ENCODE results near the gene C17orf58. TPM values are rescaled to one million over a fixed set of nuclear protein-coding genes. Genes with fewer than 3 reads are reported as not detected.
A peak's percentile ranks its signal among the peaks of the same experiment; 100 is the strongest.

Gene C17orf58
- total and polyA plus RNA-seq, 2 of the 4 experiments (the other 2 are of a cell fraction) = 7.2 to 10.2 TPM

DNA sequence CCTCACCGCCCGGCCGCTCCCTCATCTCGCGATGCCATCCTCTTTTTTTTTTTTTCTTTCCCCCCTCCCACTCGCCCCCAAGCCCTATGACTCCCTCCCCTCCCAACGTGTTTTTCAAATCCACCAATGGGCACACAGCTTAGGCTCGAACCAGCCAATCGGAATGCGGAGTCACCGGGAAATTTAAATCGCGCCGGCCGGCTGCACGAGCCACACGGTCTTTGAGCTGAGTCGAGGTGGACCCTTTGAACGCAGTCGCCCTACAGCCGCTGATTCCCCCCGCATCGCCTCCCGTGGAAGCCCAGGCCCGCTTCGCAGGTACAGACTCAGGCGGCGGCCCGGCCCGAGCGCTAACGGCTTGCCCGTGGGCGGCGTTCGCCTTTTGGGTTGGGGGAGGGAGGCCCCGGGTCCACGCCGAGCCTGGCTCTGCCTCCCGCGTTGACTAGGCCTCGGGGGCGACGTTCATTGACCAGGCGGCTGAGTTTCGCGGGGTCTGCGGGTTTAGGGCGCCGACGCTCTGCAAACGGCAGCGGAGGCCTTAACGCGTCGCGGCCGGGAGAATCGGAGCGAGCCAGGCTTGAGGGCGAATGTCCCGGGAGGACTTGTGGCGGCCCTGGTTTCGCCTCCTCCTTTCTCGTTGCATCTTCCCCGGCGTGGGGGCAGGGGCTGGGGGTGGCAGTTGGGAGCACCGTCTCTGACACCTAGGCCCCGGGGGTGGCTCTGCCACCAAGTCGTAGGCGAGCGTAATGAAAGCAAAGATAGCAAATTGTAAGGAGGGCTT, 39.4 kb upstream of the C17orf58 start, which contains the start of gene KPNA2:
Gene KPNA2 (plus strand): TSS at position 213 of the 781 bp plus-strand sequence. CDS start 1,398 bp downstream, outside the sequence.
- Histone ChIP-seq H4K91ac (ENCODE audit: insufficient read depth, low read depth, low read length) (peak within 1 kb of the TSS; percentile 61), H3K79me1 (ENCODE audit: low read depth in 1 of 2, low read length in 2 of 2) (peaks cover 13 to 26% of the 10 kb centered on the region in 2 experiments), H3K9ac (ENCODE audit: low read depth, low read length) (peak within 1 kb of the TSS; percentile 69), H2AK5ac (ENCODE audit: low read depth, low read length) (peak within 1 kb of the TSS; percentile 65; the same call in 1 of the 2 replicates), H3K4ac (ENCODE audit: low read depth, low read length) (peak within 1 kb of the TSS; percentile 58), H2BK5ac (ENCODE audit: low read depth, low read length, poor library complexity, severe bottlenecking) (peak within 1 kb of the TSS; percentile 75), H4K8ac (ENCODE audit: low read depth in 2 of 2, low read length in 2 of 2) (peak within 1 kb of the TSS; percentile 5 to 75), H3K4me2 (ENCODE audit: low read depth, low read length) (peak within 1 kb of the TSS; percentile 99), H2BK120ac (ENCODE audit: low read depth, low read length) (no peak within 1 kb of the TSS; the same call in 1 of the 2 replicates), H2AFZ (replicated peaks; ENCODE audit: low read length, poor library complexity) (peak within 1 kb of the TSS; percentile 91), H2BK15ac (ENCODE audit: low read depth, low read length) (no peak within 1 kb of the TSS), H3K4me1 (ENCODE audit: control insufficient read depth, insufficient read depth, low read length) (no peaks in the 10 kb centered on the region; the same call in 1 of the 2 replicates), H3K27ac (ENCODE audit: insufficient read depth, low read length) (peak within 1 kb of the TSS; percentile 75), H3K23ac (ENCODE audit: low read depth, low read length) (peak within 1 kb of the TSS; percentile 44; the same call in 1 of the 2 replicates), H2AK9ac (replicated peaks; ENCODE audit: low read depth, low read length, poor library complexity) (peak within 1 kb of the TSS; percentile 73), H4K5ac (ENCODE audit: low read depth, low read length) (peak within 1 kb of the TSS; percentile 68; the same call in 1 of the 2 replicates), H3K56ac (ENCODE audit: extremely low read depth, insufficient read depth, low read length) (peak within 1 kb of the TSS; percentile 67), H3K4me3 (ENCODE audit: insufficient read depth, low read depth, low read length) (peak within 1 kb of the TSS; percentile 93), H3K36me3 (ENCODE audit: control insufficient read depth, insufficient read depth, low read length) (peaks cover 17% of the 10 kb centered on the region), H3K14ac (replicated peaks; ENCODE audit: low read depth, low read length) (peak within 1 kb of the TSS; percentile 46), H3K18ac (ENCODE audit: low read depth, low read length) (peak within 1 kb of the TSS; percentile 15; the same call in 1 of the 2 replicates), H3K9me1 (ENCODE audit: insufficient read depth, low read length) (no peaks in the 10 kb centered on the region), H3K9me3 (ENCODE audit: control insufficient read depth, insufficient read depth, low read length) (no peaks in the 10 kb centered on the region), H2BK20ac (ENCODE audit: low read depth, low read length) (no peak within 1 kb of the TSS), H3K27me3 (ENCODE audit: control insufficient read depth, insufficient read depth, low read length) (no peaks in the 10 kb centered on the region), H4K20me1 (ENCODE audit: insufficient read depth, low read length) (no peaks in the 10 kb centered on the region)
- 0% methylated on average over 55 of the region's 72 CpGs; no CpG with 5 or more reads in 1 of the 2 experiments for WGBS, 2 experiments (ENCODE audit: extremely low coverage in 2 of 2, insufficient read length in 1 of 2)
- POLR2A ChIA-PET (ENCODE audit: unreplicated experiment) = interaction anchor here (0.6 kb wide), 1 partner anchor 181 kb away, joined by 3 read pairs; no protein-coding TSS in a partner anchor
- DNase-seq (peak; percentile 98), ATAC-seq (ENCODE audit: low read depth) (peak; percentile 90)
- CTCF ChIA-PET = no interaction called here
- intact Hi-C loops (cut with micrococcal nuclease) = no loop called here
- dilution Hi-C loops (cut with HindIII; ENCODE audit: low sequenced_read_pairs, unreplicated experiment) = no loop called here
- TSS peak; percentile 65 for BruUV-seq (replicated peaks)
- in situ Hi-C loops (cut with MboI; ENCODE audit: low sequenced_read_pairs) = no loop called here
- TF ChIP-seq RFX5 (IDR thresholded peaks at IDR 0.05; ENCODE audit: low read depth, low read length) = no peak
- TF ChIP-seq, protein P1, sequence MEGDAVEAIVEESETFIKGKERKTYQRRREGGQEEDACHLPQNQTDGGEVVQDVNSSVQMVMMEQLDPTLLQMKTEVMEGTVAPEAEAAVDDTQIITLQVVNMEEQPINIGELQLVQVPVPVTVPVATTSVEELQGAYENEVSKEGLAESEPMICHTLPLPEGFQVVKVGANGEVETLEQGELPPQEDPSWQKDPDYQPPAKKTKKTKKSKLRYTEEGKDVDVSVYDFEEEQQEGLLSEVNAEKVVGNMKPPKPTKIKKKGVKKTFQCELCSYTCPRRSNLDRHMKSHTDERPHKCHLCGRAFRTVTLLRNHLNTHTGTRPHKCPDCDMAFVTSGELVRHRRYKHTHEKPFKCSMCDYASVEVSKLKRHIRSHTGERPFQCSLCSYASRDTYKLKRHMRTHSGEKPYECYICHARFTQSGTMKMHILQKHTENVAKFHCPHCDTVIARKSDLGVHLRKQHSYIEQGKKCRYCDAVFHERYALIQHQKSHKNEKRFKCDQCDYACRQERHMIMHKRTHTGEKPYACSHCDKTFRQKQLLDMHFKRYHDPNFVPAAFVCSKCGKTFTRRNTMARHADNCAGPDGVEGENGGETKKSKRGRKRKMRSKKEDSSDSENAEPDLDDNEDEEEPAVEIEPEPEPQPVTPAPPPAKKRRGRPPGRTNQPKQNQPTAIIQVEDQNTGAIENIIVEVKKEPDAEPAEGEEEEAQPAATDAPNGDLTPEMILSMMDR (conservative IDR thresholded peaks at IDR 0.05; ENCODE audit: low read depth, low read length) = no peak
- no peak for TF ChIP-seq MAFK (IDR thresholded peaks at IDR 0.05; ENCODE audit: low read depth, low read length)
- TF ChIP-seq MXI1 (IDR thresholded peaks at IDR 0.05; ENCODE audit: borderline replicate concordance, low read depth, low read length) = peak; percentile 100
- TF ChIP-seq RCOR1 (IDR thresholded peaks at IDR 0.05; ENCODE audit: insufficient replicate concordance, low read length) = no peak
- no peak for TF ChIP-seq CEBPB (IDR thresholded peaks at IDR 0.05; ENCODE audit: low read depth, low read length)
- TF ChIP-seq CHD1 (IDR thresholded peaks at IDR 0.05; ENCODE audit: low read depth, low read length) = no peak
- TF ChIP-seq FOS (IDR thresholded peaks at IDR 0.05; ENCODE audit: low read depth, low read length) = no peak
- TF ChIP-seq POLR2A (IDR thresholded peaks at IDR 0.05; ENCODE audit: low read depth, low read length) = peak; percentile 95
- TF ChIP-seq RAD21 (IDR thresholded peaks at IDR 0.05; ENCODE audit: low read length) = no peak
- peak; percentile 97 for TF ChIP-seq MAZ (IDR thresholded peaks at IDR 0.05; ENCODE audit: borderline replicate concordance, low read depth, low read length)
- peak; percentile 78 for TF ChIP-seq BHLHE40 (IDR thresholded peaks at IDR 0.05; ENCODE audit: low read depth, low read length)
- no peak for TF ChIP-seq SMC3 (IDR thresholded peaks at IDR 0.05; ENCODE audit: low read depth, low read length)
- TF ChIP-seq, protein P2, sequence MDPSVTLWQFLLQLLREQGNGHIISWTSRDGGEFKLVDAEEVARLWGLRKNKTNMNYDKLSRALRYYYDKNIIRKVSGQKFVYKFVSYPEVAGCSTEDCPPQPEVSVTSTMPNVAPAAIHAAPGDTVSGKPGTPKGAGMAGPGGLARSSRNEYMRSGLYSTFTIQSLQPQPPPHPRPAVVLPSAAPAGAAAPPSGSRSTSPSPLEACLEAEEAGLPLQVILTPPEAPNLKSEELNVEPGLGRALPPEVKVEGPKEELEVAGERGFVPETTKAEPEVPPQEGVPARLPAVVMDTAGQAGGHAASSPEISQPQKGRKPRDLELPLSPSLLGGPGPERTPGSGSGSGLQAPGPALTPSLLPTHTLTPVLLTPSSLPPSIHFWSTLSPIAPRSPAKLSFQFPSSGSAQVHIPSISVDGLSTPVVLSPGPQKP (IDR thresholded peaks at IDR 0.05; ENCODE audit: borderline replicate concordance, low read depth, low read length) = no peak
- TF ChIP-seq NFE2L2 (IDR thresholded peaks at IDR 0.05; ENCODE audit: low read depth, low read length) = no peak

All from IMR-90 (cell line).